Mucosa of rectum (tissue), 2 donors: ENCODE data around the gene NALCN.

Experiments
- H3K27ac ChIP-seq, 2 donors: one replicate each; pipeline ENCODE4 v1.7.0; 2013; ENCODE audit warnings: inconsistent platforms in 2 of 2, low read depth in 2 of 2, low read length in 2 of 2
- H3K27me3 ChIP-seq, 2 donors: one replicate each; pipeline ENCODE4 v1.7.0; 2013; ENCODE audit warnings: low read length in 2 of 2; ENCODE audit not compliant: control insufficient read depth in 2 of 2, insufficient read depth in 2 of 2
- H3K36me3 ChIP-seq, 2 donors: one replicate each; pipeline ENCODE4 v1.7.0; 2013; ENCODE audit warnings: low read length in 2 of 2; ENCODE audit not compliant: control insufficient read depth in 2 of 2, insufficient read depth in 2 of 2
- H3K4me1 ChIP-seq, 2 donors: one replicate each; pipeline ENCODE4 v1.7.0; 2013; ENCODE audit warnings: low read length in 2 of 2, mild to moderate bottlenecking in 1 of 2; ENCODE audit not compliant: control insufficient read depth in 2 of 2, insufficient read depth in 2 of 2
- H3K4me3 ChIP-seq, 2 donors: one replicate each; pipeline ENCODE4 v1.7.0; 2013; ENCODE audit warnings: low read length in 2 of 2
- H3K9ac ChIP-seq, 2 donors: one replicate each; pipeline ENCODE4 v1.7.0; 2013; ENCODE audit warnings: low read length in 2 of 2, low read depth in 1 of 2, mild to moderate bottlenecking in 1 of 2
- H3K9me3 ChIP-seq, 2 donors: one replicate each; pipeline ENCODE4 v1.7.0; 2013; ENCODE audit warnings: low read length in 2 of 2; ENCODE audit not compliant: control insufficient read depth in 2 of 2
- donor health status: healthy.
- donor health status: Normal muscosa, but diverticular disease.

Gene NALCN

DNA sequence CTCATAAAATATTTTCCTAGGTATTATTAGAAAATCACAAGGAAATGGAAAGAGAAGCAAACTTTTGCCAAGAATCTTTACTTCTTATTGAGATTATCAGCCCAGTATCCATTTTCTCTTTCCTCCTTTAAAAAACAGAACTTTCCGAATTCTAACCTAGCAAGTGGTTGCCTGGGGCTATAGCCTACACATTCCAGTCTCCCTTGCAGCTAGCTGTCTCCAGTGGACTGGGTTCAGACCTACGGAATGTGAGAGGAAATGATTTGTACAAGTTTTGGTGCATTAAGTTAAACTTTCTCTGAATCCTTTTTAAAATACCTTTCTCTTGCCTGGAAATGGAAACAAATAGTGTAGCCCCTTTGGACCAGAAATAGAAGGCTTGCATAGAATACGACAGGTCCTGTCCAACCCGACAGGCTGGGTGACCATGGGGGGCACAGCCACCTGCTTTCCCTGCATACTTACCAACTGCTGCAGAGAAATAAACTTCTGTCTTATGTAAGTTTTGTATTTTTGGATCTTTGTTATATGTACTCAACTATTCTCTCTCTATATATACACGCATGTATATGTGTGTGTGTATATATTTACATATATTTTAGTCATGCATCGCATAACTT lies 185.9 kb downstream of the NALCN start:
- Histone ChIP-seq H3K27ac (no peak overlapping the region), H3K27me3 (no peaks in the 10 kb centered on the region), H3K4me1 (no peaks in the 10 kb centered on the region), H3K9me3 (no peaks in the 10 kb centered on the region), H3K4me3 (no peak overlapping the region), H3K9ac (no peak overlapping the region), H3K36me3 (no peaks in the 10 kb centered on the region)

GRCh38 chr13:101219609-101220265 lies 196.6 kb downstream of the NALCN start:
- no peaks in the 10 kb centered on the region for H3K4me1 ChIP-seq
- H3K27me3 ChIP-seq, result no peaks in the 10 kb centered on the region
- H3K9ac ChIP-seq, result no peak overlapping the region
- H3K36me3 ChIP-seq, result no peaks in the 10 kb centered on the region
- no peaks in the 10 kb centered on the region for H3K9me3 ChIP-seq
- H3K4me3 ChIP-seq, result no peak overlapping the region
- no peak overlapping the region for H3K27ac ChIP-seq

DNA sequence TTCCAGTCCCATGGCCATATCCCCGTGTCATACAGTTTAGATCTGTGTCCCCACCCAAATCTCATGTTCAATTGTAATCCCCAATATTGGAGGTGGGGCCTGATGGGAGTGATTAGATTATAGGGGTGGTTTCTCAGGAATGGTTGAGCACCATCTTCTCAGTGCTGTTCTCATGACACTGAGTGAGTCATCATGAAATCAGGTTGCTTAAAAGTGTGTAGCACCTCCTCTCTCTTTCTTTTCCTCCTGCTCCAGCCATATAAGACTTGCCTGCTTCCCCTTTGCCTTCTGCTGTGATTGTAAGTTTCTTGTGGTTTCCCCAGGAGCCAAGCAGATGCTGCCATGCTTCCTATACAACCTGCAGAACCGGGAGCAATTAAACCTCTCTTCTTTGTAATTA lies 197.8 kb downstream of the NALCN start:
- Histone ChIP-seq H3K4me3 (no peak overlapping the region), H3K27me3 (no peaks in the 10 kb centered on the region), H3K4me1 (no peaks in the 10 kb centered on the region), H3K27ac (no peak overlapping the region), H3K9me3 (no peaks in the 10 kb centered on the region), H3K36me3 (no peaks in the 10 kb centered on the region), H3K9ac (no peak overlapping the region)

DNA sequence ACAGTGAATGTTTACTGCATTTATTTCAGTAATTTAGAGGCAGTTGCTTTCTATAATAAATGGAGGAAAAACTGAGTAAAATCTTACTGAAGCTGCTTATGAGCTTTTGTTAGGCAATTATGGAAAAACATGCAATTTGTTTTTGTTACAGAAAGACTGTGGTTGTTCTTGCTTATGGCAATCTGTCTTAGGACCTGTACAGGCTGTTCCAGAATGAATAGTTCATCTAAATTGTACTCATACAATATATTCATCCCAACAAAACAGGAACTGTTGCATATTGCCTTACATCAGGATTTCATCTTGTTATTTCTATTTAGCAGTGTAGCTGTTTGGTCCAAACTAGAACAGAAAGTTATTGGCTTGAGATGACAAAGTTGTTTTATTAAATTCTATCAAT lies 199.2 kb downstream of the NALCN start:
- Histone ChIP-seq H3K27me3 (no peaks in the 10 kb centered on the region), H3K4me3 (no peak overlapping the region), H3K27ac (no peak overlapping the region), H3K9ac (no peak overlapping the region), H3K36me3 (no peaks in the 10 kb centered on the region), H3K9me3 (no peaks in the 10 kb centered on the region), H3K4me1 (no peaks in the 10 kb centered on the region)

DNA sequence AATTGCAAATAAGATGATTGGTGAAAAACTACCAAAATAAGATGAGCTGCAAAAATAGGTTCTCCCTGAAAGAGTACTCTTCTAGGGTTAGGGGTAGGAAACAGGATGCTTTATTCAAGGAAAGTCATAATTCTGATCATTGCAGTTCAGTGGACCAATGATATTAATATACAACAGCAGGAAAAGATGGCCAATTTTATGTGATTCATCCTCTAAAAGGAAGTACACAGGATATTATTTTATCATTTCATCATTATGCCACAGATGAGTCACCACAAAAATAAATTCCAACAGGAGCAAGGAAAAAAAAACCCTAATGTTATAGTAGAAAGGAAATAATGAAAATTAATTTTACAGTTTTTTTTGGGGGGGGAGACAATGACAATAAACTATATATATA lies 205.0 kb downstream of the NALCN start:
- H3K9me3 ChIP-seq, result no peaks in the 10 kb centered on the region
- no peak overlapping the region for H3K9ac ChIP-seq
- H3K27ac ChIP-seq, result no peak overlapping the region
- no peaks in the 10 kb centered on the region for H3K36me3 ChIP-seq
- no peaks in the 10 kb centered on the region for H3K4me1 ChIP-seq
- H3K27me3 ChIP-seq, result no peaks in the 10 kb centered on the region
- H3K4me3 ChIP-seq, result no peak overlapping the region

- no peak overlapping the region for H3K27ac ChIP-seq
- no peaks in the 10 kb centered on the region for H3K4me1 ChIP-seq
Measured at GRCh38 chr13:101210774-101211173, 205.5 kb downstream of the NALCN start.

DNA sequence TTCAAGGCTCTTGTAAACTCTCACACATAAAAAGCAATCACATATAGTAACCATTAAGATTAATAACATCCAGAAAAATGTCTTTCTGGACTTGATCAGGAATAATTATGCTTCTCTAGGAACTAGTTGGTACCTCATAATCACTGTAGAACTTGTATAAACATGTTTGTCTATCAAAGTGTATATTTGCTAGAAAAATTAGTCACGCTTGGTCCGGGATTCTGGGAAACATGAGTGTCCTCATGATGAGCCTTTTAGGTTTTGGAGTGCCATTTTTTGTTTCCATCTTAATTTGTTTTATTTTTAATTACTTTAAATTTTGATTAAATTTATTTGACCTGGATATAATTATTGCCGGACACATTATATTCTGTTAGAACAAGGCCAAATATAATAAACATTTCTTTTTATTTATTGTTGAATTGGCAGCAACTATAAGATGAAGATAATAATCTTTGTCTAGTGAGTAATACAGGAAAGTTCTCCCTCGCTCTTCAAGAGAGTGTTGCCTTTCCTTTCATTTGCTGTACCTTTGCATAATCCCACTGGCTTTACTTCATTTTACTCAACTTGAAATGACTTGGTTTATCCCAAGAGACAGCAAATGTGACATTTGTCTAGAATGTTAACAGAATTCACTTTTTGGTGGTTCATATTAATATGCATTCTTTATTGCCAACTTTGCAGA lies 207.0 kb downstream of the NALCN start:
- Histone ChIP-seq H3K4me1 (no peaks in the 10 kb centered on the region), H3K27me3 (no peaks in the 10 kb centered on the region)

More at GRCh38 chr13:101210774-101211173, 205.5 kb downstream of the NALCN start:
- Histone ChIP-seq H3K9ac (no peak overlapping the region), H3K27me3 (no peaks in the 10 kb centered on the region), H3K36me3 (no peaks in the 10 kb centered on the region), H3K4me3 (no peak overlapping the region), H3K9me3 (no peaks in the 10 kb centered on the region)

DNA sequence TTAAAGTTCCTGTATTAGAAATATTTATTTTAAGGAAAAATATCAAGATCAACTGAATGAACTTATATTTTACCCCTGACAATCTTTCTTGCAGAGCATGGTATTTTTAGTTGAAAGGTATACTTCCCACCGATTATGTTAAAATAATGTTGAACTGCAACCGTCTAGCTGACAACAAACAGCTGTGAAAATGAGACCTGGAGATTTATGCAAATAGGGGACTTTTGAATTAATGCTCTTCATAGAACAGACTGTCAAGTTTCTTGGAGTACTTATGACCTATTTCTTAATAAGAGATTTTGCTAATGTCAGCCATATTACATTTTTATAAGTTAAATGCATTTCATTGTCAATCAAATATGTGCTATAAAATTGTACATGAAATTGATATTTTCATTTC lies 210.9 kb downstream of the NALCN start:
- no peak overlapping the region for H3K9ac ChIP-seq
- H3K36me3 ChIP-seq, result no peaks in the 10 kb centered on the region
- H3K27me3 ChIP-seq, result no peaks in the 10 kb centered on the region
- H3K9me3 ChIP-seq, result no peaks in the 10 kb centered on the region
- H3K27ac ChIP-seq, result no peak overlapping the region
- H3K4me1 ChIP-seq, result no peaks in the 10 kb centered on the region
- no peak overlapping the region for H3K4me3 ChIP-seq

More for the DNA sequence above, 207.0 kb downstream of the NALCN start:
- no peaks in the 10 kb centered on the region for H3K9me3 ChIP-seq
- H3K36me3 ChIP-seq, result no peaks in the 10 kb centered on the region
- H3K4me3 ChIP-seq, result no peak overlapping the region
- H3K9ac ChIP-seq, result no peak overlapping the region
- H3K27ac ChIP-seq, result no peak overlapping the region

DNA sequence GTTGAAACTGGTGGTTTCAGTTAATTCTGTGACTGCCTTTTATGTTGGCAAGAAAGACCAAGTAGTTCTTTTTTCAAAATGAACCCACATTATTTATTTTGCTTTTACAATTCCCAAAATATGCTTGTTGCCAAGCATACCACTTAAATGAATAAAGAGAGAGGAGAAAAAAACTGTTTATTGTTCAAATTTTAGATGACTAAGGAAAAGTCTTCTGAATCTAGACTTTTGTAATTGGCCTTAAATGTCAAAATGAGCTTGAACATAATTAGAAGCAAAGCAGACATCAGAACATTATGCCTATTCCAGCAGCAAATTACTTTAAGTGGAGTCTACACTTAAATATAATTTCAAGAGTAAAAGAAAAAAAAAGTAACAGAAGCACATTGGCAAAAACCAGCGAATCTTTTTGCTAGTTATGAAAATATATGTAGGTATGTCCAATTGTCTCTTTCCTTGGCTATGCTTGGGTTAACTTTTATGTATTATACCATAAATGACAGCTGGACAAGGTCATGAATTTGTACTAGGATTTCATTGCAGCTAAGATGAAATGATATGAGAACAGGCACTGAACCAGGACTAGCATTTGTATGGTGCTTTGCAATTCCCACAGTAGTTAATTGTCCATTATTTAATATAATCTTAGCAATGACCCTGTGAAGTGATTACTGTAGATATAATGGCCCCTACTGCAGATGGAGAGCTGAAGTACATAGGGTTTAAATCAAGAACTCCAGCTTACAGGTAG lies 211.9 kb downstream of the NALCN start:
- Histone ChIP-seq H3K9me3 (no peaks in the 10 kb centered on the region), H3K4me3 (no peak overlapping the region), H3K9ac (no peak overlapping the region), H3K36me3 (no peaks in the 10 kb centered on the region), H3K4me1 (no peaks in the 10 kb centered on the region), H3K27me3 (no peaks in the 10 kb centered on the region), H3K27ac (no peak overlapping the region)

GRCh38 chr13:101202590-101202989 lies 213.7 kb downstream of the NALCN start:
- Histone ChIP-seq H3K9ac (no peak overlapping the region), H3K36me3 (no peaks in the 10 kb centered on the region), H3K4me1 (no peaks in the 10 kb centered on the region), H3K27ac (no peak overlapping the region), H3K9me3 (no peaks in the 10 kb centered on the region), H3K4me3 (no peak overlapping the region), H3K27me3 (no peaks in the 10 kb centered on the region)
